GM18951 (cell line): ENCODE measurements around the gene RFX5.

Experiments used
- POLR2A ChIP-seq: IDR thresholded peaks from 4 replicates; pipeline ENCODE4 v1.6.1; 2011; ENCODE audit warnings: mild to moderate bottlenecking; ENCODE audit not compliant: insufficient read length, insufficient read depth; ENCODE audit errors: extremely low read depth
- in situ Hi-C: fragments of 300-500 bp; cut with MboI; formaldehyde crosslinking; loops from one replicate; pipeline ENCODE4 v1.12.0; 2022; ENCODE audit warnings: low sequenced_read_pairs, mixed read lengths, inconsistent platforms; ENCODE audit not compliant: unreplicated experiment

Gene RFX5

DNA sequence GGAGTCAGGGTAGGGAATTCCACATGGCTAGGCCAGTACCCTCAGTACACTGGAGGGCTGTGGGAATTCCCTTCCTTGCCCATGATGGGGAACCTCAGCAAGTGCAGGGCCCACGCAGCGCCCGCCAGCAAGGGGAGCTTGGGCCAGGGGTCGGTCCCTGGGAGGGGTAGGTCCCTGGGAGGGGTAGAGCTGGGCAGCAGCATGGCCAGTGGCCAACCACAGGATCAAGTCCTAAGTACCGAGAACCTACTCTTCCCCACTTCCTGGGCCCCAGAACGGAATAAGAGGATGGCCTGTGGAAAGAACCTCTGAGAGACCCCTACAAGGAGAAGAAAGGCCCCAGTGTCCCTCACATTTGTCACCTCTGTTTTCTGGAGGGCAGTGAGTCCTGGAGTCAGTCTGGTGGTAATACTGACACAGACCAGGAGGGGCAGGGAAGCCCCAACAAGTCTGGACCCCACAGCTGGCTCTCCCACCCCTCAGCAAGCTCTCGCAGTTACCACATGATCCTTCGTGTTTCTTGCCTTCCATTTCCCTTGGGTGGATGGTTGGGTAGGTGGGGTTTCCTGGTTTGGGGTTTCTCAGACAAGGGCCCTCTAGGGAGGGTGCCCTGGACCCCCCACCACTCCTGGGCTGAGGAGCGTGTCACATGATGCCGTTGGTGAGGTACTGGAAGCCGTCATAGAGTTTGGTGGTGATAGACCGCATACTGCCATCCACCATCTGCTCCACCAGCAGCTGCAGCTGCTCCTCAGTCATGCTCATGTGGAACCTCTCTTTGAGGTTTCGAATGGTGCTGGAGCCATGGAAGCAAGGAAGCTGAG is 54.6 kb downstream of the RFX5 start:
- peak; percentile 13 for TF ChIP-seq POLR2A
- in situ Hi-C loops, result no loop called here

DNA sequence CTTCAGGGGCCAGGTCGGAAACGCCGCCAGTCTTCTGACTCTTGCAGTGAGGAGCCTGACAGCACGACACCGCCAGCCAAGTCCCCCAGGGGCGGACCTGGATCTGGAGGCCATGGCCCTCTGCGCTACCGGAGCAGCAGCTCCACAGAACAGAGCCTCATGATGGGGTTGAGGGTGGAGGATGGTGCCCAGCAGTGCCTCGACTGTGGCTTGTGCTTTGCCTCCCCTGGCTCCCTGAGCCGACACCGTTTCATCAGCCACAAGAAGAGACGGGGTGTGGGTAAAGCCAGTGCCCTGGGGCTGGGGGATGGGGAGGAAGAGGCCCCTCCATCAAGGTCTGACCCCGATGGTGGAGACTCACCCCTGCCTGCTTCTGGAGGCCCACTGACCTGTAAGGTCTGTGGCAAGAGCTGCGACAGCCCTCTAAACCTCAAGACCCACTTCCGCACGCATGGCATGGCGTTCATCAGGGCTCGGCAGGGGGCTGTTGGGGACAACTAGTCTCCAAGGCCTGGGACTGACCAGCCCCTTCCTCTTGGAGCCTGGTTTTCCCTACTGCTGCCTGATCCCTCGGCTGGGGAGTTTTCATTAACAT is 56.2 kb downstream of the RFX5 start:
- in situ Hi-C loops, result no loop called here
- peak; percentile 31 for TF ChIP-seq POLR2A
